ENCODE results near the gene MIA2.

The MIA2 gene

DNA sequence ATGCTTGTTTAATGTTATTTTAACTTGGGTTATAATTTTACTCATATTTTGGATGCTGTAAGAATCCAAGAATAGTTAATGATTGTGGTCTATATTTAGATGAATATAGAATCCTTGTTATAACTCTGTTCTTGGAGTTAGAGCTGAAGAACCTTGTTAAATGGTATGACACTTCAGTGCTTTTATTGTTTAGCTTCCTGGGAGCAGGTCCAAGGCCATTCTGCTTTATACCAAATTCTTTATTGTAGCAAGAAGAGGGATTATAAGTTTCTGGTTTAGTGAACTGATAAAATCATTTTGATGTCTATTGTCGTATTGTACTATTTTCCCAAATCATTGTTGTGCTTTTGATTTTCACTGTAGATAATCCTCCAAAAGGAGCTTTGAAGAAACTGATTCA, 69.4 kb downstream of the MIA2 start:
- no peak for TF ChIP-seq CTCF (IDR thresholded peaks at IDR 0.05)

DNA sequence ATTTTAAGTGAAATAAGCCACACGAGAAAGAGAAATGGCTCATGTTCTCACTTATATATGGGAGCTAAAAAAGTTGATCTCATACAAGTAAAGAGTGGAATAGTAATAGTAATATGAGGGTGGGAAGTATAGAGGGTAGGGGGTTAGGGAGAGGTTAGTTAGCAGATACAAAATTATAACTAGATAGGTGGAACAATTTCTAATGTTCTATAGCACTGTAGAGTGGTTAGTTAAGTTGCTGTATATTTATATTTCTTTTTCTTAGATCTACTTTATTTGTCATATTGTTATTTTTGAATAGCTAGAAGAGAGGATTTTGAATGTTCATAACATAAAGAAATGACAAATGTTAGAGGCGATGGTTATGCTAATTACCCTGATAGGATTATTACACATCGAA, 74.1 kb downstream of the MIA2 start:
- no peak for TF ChIP-seq CTCF (IDR thresholded peaks at IDR 0.05)

- no peak for TF ChIP-seq CTCF (IDR thresholded peaks at IDR 0.05)
Measured at GRCh38 chr14:39310051-39310450, 76.3 kb downstream of the MIA2 start.

GRCh38 chr14:39315859-39316444, 82.2 kb downstream of the MIA2 start:
- no peak for TF ChIP-seq CTCF (IDR thresholded peaks at IDR 0.05)

GRCh38 chr14:39316830-39317553, 83.3 kb downstream of the MIA2 start:
- TF ChIP-seq CTCF (IDR thresholded peaks at IDR 0.05): no peak

GRCh38 chr14:39318574-39318973, 84.9 kb downstream of the MIA2 start:
- no peak for TF ChIP-seq CTCF (IDR thresholded peaks at IDR 0.05)

DNA sequence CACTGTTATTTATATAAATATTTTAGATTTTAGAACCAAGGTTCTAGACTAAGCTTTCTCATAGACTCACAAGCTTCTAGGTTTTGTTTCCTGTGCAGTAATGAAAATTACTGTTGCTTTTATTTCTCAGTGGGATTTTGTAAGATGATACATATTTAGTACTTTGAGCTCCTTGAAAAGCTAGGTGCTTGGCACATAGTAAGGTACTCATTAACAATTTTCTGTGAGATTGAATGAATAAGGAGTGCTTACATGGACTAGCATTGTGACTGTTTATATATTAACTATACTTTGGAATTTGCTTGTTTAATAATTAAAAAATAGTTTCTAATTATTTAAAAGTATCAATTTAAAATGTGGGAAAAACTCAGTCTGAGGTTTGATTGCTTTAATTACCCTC, 85.7 kb downstream of the MIA2 start:
- TF ChIP-seq CTCF (IDR thresholded peaks at IDR 0.05): no peak
